GM18870 (cell line): ENCODE data around the gene TMEM92.
"Not testable (repeated sequence)": the region's sequence is repeated elsewhere in the genome, so short reads cannot be mapped to it uniquely, and the experiment has no call there.

ENCODE experiments used
- ATAC-seq: cut with Tn5 transposase; IDR thresholded peaks from one replicate; pipeline ENCODE4 v1.9.1; 2021; ENCODE audit warnings: moderate library complexity; ENCODE audit not compliant: unreplicated experiment

Gene TMEM92

GRCh38 chr17:50273654-50274040, 619 bp upstream of the TMEM92 start:
- no peak for ATAC-seq

GRCh38 chr17:50274897-50275221, 593 bp downstream of the TMEM92 start:
- no peak for ATAC-seq

- ATAC-seq = no peak
Measured at GRCh38 chr17:50275279-50275678, 1.0 kb downstream of the TMEM92 start.

GRCh38 chr17:50276588-50277356, 2.5 kb downstream of the TMEM92 start:
- no peak for ATAC-seq

GRCh38 chr17:50277357-50277754, 3.1 kb downstream of the TMEM92 start:
- no peak for ATAC-seq

GRCh38 chr17:50278526-50279180, 4.4 kb downstream of the TMEM92 start:
- no peak for ATAC-seq

- ATAC-seq = no peak
Measured at GRCh38 chr17:50279181-50279526, 4.9 kb downstream of the TMEM92 start.

- ATAC-seq = no peak
Measured at GRCh38 chr17:50279639-50280038, 5.4 kb downstream of the TMEM92 start.

- ATAC-seq = no peak
Measured at GRCh38 chr17:50280068-50280467, 5.8 kb downstream of the TMEM92 start.

GRCh38 chr17:50280801-50281441, 6.7 kb downstream of the TMEM92 start:
- ATAC-seq = no peak

- ATAC-seq = no peak
Measured at GRCh38 chr17:50281739-50282401, 7.6 kb downstream of the TMEM92 start.

GRCh38 chr17:50283246-50283645, 9.0 kb downstream of the TMEM92 start:
- ATAC-seq = no peak

GRCh38 chr17:50283714-50284113, 9.4 kb downstream of the TMEM92 start:
- ATAC-seq = no peak

- ATAC-seq = no peak
Measured at GRCh38 chr17:50285941-50286340, 11.7 kb downstream of the TMEM92 start.

GRCh38 chr17:50287302-50287701, 13.0 kb downstream of the TMEM92 start:
- ATAC-seq = not testable (repeated sequence)

GRCh38 chr17:50288306-50288705, 14.0 kb downstream of the TMEM92 start:
- no peak for ATAC-seq

GRCh38 chr17:50289278-50289677, 15.0 kb downstream of the TMEM92 start:
- no peak for ATAC-seq

- no peak for ATAC-seq
Measured at GRCh38 chr17:50289991-50290702, 15.9 kb downstream of the TMEM92 start.

- no peak for ATAC-seq
Measured at GRCh38 chr17:50290933-50291332, 16.7 kb downstream of the TMEM92 start.

GRCh38 chr17:50292465-50292864, 18.2 kb downstream of the TMEM92 start:
- no peak for ATAC-seq

GRCh38 chr17:50295021-50295420, 20.8 kb downstream of the TMEM92 start:
- ATAC-seq = no peak
